Activated naive CD4-positive, alpha-beta T cell treated with anti-CD3 and anti-CD28 coated beads, Interleukin-2, amount 50 U/mL, for 72 hours (primary cell): ENCODE data around the gene PDE9A. TPM values are rescaled to one million over a fixed set of nuclear protein-coding genes. Genes with fewer than 3 reads are reported as not detected.
A peak's percentile ranks its signal among the peaks of the same experiment; 100 is the strongest.

Experiments
- ATAC-seq, 2 donors: fragments of 150-1000 bp; cut with Tn5 transposase; 2 replicates each; pipeline ENCODE4 v1.10.0; 2021; ENCODE audit warnings: mild to moderate bottlenecking in 2 of 2, moderate library complexity in 2 of 2
- DNase-seq, 2 donors: peaks; one replicate each; pipeline ENCODE4 v3.0.0; 2021 to 2022; ENCODE audit warnings: low spot score in 2 of 2
- H3K27ac Mint-ChIP-seq, 2 donors: one replicate each; pipeline ENCODE4 v1.8.0; 2022; ENCODE audit warnings: mild to moderate bottlenecking in 2 of 2, mixed read lengths in 2 of 2
- H3K36me3 Mint-ChIP-seq, 2 donors: one replicate each; pipeline ENCODE4 v1.8.0; 2022; ENCODE audit warnings: mixed read lengths in 2 of 2
- H3K9me3 Mint-ChIP-seq, 2 donors: one replicate each; pipeline ENCODE4 v1.8.0; 2022; ENCODE audit warnings: mixed read lengths in 2 of 2
- total RNA-seq, 2 donors: library from RNA; stranded (reverse); gene quantifications; one replicate each; pipeline ENCODE4 v1.2.3, GENCODE V29; 2022

The PDE9A gene
- total RNA-seq, 2 donors from 2014 or later: 4.2 to 7.9 TPM

GRCh38 chr21:42768324-42769121 lies 115.1 kb downstream of the PDE9A start:
- DNase-seq (no peak), ATAC-seq (no peak)
- Mint-ChIP-seq H3K9me3 (no peaks in the 10 kb centered on the region), H3K36me3 (peaks cover 0 to 8% of the 10 kb centered on the region in 2 donors), H3K27ac (no peak overlapping the region)

DNA sequence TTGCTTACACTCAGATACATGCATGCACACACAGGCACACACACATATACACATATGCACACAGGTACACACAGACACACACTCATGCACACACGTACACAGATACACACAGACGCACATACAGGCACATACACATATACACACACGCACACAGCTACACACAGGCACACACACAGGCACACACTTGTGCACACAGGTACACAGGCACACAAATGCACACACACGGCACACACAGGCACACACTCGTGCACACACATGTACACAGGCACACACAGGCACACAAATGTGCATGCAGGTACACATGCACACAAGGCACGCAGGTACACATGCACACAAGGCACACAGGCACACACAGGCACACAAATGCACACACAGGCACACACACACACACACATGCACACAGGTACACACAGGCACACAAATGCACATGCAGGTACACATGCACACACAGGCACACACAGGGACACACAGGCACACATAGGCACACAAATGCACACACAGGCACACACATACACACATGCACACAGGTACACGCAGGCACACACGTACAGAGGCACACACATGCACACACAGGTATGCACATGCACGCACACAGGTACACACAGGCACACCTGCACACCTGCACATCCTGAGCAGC lies 115.9 kb downstream of the PDE9A start:
- Mint-ChIP-seq H3K9me3 (no peaks in the 10 kb centered on the region), H3K27ac (no peak overlapping the region), H3K36me3 (peaks cover 0 to 8% of the 10 kb centered on the region in 2 donors)
- ATAC-seq (no peak), DNase-seq (no peak)

- peaks cover 0 to 8% of the 10 kb centered on the region in 2 donors for H3K36me3 Mint-ChIP-seq
- ATAC-seq: no peak
- no peak overlapping the region for H3K27ac Mint-ChIP-seq
- DNase-seq: no peak
- no peaks in the 10 kb centered on the region for H3K9me3 Mint-ChIP-seq
Measured at GRCh38 chr21:42769820-42770716, 116.6 kb downstream of the PDE9A start.

- H3K36me3 Mint-ChIP-seq: peaks cover 0 to 8% of the 10 kb centered on the region in 2 donors
- no peak overlapping the region for H3K27ac Mint-ChIP-seq
- ATAC-seq (no peak), DNase-seq (no peak)
- H3K9me3 Mint-ChIP-seq: no peaks in the 10 kb centered on the region
Measured at GRCh38 chr21:42770717-42771502, 117.5 kb downstream of the PDE9A start.

- Mint-ChIP-seq H3K9me3 (no peaks in the 10 kb centered on the region), H3K36me3 (peaks cover 0 to 8% of the 10 kb centered on the region in 2 donors), H3K27ac (no peak overlapping the region)
- ATAC-seq (no peak), DNase-seq (no peak)
Measured at GRCh38 chr21:42771503-42771805, 118.0 kb downstream of the PDE9A start.

DNA sequence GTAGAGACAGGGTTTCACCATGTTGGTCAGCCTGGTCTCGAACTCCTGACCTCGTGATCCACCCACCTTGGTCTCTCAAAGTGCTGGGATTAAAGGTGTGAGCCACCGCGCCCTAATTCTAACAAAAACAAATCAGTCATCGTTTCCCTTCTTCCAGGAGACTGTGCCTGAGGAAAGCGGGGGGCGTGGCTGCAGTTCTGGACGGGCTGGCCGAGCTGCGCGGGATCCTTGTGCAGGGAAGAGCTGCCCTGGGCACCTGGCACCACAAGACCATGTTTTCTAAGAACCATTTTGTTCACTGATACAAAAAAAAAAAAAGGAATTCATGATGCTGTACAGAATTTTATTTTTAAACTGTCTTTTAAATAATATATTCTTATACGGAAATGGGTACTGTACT lies 121.7 kb downstream of the PDE9A start:
- peak overlapping the region in 1 of 2 donors; percentile 66 for H3K27ac Mint-ChIP-seq
- no peaks in the 10 kb centered on the region for H3K36me3 Mint-ChIP-seq
- ATAC-seq (no peak), DNase-seq (no peak)
- H3K9me3 Mint-ChIP-seq: no peaks in the 10 kb centered on the region

DNA sequence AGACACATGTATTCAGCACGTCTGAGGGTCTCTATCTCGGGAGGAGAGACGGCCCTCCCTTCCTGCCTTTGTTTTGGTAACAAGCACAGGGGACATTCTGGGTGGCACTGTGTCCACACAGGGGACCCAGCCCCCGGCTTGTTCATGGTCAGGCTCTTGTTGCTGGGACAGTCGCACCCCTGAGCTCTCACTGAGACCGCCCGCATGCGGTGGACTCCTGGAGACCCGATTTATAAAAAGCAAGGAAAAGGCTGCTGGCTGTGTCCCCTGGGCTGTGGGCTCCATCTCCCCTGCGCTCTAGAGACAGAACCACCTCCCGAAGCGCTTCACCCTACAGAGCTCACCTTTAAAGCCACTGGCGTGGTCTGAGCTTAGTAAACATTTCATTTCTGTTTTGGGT lies 122.5 kb downstream of the PDE9A start:
- ATAC-seq (no peak), DNase-seq (no peak)
- Mint-ChIP-seq H3K9me3 (no peaks in the 10 kb centered on the region), H3K36me3 (no peaks in the 10 kb centered on the region), H3K27ac (no peak overlapping the region)

GRCh38 chr21:42777064-42777756 lies 123.8 kb downstream of the PDE9A start:
- no peaks in the 10 kb centered on the region for H3K9me3 Mint-ChIP-seq
- DNase-seq (no peak), ATAC-seq (no peak)
- no peaks in the 10 kb centered on the region for H3K36me3 Mint-ChIP-seq
- no peak overlapping the region for H3K27ac Mint-ChIP-seq

DNA sequence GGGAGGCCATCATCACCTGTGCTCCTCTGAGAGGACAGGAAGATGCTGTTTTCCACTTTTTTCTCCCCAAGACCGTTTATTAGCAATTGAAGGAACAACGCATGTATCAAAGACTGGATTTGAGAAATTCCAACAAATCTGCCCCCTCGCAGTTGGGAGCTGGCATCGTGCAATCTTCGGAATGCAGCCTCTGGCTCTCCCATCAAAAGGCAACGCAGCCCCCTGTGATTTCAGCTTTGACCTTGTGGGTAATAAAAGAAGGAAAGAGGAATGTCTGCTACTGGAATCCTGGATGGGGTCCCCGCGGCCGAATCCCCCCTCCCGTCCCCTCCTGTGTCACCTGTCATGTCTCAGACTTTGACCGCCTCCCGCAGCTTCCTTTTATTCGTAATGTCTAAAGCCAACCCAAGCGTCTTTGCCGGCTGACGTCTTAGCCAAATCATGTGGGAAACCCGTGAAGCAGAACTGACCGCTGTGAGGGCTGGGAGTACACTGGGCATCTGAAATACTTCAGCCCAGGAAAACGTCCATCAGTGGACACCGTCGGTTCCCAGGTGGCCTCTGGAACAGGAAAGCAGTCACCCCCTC lies 124.4 kb downstream of the PDE9A start:
- Mint-ChIP-seq H3K36me3 (no peaks in the 10 kb centered on the region), H3K9me3 (no peaks in the 10 kb centered on the region), H3K27ac (no peak overlapping the region)
- no peak for ATAC-seq
- no peak for DNase-seq

- Mint-ChIP-seq H3K27ac (no peak overlapping the region), H3K36me3 (peaks cover 0 to 5% of the 10 kb centered on the region in 2 donors), H3K9me3 (no peaks in the 10 kb centered on the region)
- ATAC-seq (no peak), DNase-seq (no peak)
Measured at GRCh38 chr21:42779431-42779861, 126.0 kb downstream of the PDE9A start.

- ATAC-seq: no peak
- H3K27ac Mint-ChIP-seq: peak overlapping the region in 1 of 2 donors; percentile 4
- no peak for DNase-seq
- peaks cover 0 to 5% of the 10 kb centered on the region in 2 donors for H3K36me3 Mint-ChIP-seq
- H3K9me3 Mint-ChIP-seq: no peaks in the 10 kb centered on the region
Measured at GRCh38 chr21:42780617-42781016, 127.2 kb downstream of the PDE9A start.

DNA sequence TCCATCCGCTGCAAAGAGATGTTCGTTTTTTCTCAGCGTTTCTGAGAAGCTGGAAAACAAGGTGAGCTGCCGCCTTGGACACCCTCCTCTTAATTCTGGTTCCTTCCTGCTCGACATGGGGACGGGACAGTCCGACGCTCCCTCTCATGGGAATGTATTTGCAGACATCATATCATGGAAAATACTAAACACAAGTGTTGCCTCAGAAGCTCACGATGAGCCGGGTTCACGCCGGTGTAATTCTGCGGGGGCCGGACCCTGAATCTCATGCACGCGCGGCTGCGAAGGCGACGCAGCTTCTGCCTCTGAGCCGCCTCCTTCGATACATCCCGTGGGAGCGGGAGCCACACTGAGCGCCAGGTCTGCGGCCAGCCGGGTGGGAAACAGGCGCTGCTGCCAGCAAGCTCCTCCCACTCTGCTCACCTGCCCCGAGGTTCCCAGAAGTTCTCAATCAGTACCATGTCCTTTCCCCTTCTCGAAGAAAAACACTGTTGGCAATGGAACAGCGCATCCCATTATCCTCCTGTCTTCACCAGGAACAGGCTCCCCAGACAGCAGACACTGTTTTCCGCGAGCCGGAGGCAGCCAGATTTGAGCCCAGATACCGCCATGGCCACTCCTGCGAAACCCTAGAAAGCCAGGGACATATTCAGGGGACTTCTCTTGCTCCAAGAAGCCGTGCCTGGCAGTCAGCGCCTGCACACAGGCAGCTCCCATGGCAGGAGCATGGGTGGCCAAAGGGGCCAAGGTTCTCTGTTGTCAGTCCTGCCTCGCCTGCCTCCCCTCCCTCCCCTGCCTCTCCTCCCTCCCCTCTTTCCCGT lies 127.9 kb downstream of the PDE9A start:
- Mint-ChIP-seq H3K36me3 (peaks cover 0 to 8% of the 10 kb centered on the region in 2 donors), H3K27ac (peak overlapping the region in 1 of 2 donors; percentile 2), H3K9me3 (peaks cover under 1 to 1% of the 10 kb centered on the region in 2 donors)
- DNase-seq (no peak), ATAC-seq (peak in 1 of 2 donors; percentile 16)

- ATAC-seq (no peak), DNase-seq (no peak)
- Mint-ChIP-seq H3K36me3 (peaks cover 0 to 14% of the 10 kb centered on the region in 2 donors), H3K27ac (peak overlapping the region in 1 of 2 donors; percentile 3), H3K9me3 (peaks cover 4 to 5% of the 10 kb centered on the region in 2 donors)
Measured at GRCh38 chr21:42781971-42782722, 128.7 kb downstream of the PDE9A start.

DNA sequence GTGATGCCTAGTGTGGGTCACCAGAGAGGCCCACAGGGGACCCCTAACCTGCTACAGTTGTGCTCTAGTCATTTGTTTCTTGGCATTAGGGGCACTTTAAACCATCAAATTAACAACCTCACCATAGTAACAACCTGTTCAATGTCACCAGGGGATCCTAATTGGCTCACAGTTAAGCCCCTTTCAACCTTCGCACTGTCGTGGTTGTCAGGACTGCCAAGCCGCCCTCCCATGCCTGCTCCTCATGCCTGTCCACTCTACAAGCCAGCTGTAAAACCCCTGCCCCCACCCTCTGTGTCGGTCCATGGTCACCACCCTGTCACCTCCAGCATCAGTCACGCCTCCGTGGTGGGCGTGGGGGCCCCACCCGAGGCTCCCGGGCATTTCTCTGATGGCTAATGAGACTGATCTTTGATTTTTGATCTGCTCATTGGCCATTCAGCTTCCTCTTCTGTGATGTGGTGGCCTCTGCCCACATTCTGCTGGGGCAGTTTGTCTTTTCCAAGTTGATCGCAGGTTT lies 129.4 kb downstream of the PDE9A start:
- no peak for DNase-seq
- H3K9me3 Mint-ChIP-seq: peaks cover 4 to 5% of the 10 kb centered on the region in 2 donors
- H3K27ac Mint-ChIP-seq: peak overlapping the region in 1 of 2 donors; percentile 3
- peak in 1 of 2 donors; percentile 24 for ATAC-seq
- H3K36me3 Mint-ChIP-seq: peaks cover 0 to 14% of the 10 kb centered on the region in 2 donors
